HG03196 (cell line): ENCODE data around the gene MPST.

ENCODE experiments used
- ATAC-seq: cut with Tn5 transposase; IDR thresholded peaks from one replicate; pipeline ENCODE4 v1.9.1; 2021; ENCODE audit not compliant: unreplicated experiment

The MPST gene

DNA sequence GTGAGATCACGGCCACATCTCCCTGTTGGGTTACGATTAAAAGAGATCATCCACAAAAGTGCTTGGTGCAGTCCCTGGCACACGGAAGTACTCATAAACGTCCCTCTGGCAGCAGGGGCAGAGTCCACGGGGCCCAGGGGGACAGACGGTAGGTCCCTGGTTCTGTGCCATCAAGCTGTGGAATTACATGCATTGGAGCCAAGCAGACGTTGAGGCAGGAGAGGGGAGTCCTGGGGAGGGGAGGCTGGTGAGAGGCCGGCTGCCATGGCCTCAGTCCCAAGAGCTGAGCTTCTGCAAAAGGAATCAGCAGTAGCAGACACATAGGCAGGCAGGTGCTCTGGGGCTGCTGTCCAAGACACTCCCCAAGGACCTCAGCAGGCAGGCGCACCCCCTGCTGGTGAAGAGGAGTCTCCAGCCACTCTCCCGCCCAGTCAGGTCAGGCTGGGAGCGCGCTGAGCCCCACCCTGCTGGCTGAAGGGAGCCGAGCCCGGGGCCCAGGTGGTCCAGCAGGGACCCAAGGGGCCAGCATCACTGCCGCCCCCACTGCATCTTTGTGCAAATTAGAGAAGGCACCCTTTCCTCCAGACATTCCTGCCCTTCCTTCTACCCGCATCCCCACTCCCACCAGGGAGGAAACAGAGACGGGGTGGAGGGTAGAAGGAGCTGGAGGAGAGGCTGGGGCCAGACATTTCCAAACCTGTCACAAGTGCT is 24.4 kb downstream of the MPST start:
- ATAC-seq, result no peak

DNA sequence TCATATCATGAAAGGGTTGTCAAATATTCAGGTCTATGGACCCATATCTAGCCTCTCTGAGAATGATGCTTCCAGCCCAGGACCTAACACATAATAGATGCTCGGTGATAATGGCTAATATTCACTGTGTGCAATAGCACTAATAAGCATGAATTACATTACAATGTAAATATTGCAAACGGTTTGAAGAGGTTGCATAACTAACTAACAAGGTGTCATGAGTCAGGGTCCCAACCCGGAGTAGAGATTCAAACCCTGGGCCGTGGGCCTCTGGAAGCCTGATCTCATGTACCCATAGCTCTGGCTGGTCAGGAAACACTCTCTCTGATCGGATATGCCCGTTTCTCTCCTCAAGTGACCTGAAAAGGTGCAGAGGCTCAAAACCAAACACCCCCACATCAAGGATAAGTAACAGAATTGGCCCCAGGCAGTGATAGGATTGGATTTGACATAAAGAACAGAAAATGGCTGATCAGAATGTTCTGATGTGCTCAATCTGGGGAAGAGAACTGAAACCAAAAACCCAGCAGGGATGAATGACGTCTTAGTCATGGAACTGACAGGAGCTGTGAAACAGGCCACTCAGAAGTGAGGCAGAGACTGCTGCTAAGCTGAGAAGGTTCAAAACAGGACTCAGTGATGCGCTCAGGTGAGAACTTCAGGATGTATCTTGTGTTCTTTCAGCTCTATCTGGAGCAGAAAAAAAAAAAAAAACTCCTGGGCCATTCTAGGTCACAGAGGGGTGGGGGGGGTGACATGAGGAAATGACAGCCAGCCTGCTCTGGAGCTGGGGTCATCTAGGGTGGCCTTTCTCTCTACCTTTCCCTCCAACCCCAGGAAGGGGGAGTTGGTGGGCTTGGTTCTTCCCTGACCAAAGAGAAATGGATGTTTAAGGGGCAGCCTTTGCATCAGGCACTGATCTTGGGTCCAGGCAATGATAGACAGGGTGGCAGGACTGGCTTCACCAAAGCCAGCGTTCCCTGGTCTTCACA is 25.4 kb downstream of the MPST start:
- ATAC-seq, result no peak

DNA sequence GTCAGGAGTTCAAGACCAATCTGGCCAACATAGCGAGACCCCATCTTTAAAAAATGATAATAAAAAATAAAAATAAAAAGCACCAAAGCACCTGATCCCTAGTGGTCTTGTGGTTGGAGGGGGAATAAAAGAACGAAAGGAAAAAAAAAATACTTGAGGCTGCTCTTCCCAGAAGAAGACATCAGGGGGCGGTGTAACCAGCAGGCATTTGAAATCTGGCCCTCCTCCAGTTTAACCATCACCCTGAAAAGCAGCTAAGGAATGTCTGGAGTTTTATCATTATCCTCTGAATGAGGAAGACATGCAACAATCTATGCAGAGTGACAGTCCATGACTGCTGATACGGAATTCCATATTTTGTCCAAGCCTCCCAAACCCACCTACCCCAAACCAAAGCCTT is 26.4 kb downstream of the MPST start:
- ATAC-seq, result no peak

DNA sequence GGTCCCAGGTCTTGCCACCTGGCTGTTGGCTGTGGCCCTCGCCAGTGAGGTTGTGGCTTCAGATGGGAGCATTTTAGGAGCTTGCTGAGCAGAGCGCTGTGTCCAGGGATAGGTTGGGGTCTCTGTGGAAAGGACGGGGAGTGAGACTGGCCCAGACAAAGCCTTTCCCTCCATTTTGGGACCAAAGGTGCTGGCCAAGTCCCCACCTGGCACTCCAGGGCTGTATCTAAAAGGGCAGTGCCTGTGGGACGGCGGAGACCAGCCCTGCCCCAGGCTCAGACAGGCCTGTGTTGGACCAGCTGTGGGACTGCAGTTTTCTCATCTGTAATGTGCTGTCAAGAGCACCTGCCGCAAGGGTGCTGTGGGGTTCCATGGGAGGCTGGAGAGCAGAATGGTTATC is 27.0 kb downstream of the MPST start:
- ATAC-seq, result no peak

DNA sequence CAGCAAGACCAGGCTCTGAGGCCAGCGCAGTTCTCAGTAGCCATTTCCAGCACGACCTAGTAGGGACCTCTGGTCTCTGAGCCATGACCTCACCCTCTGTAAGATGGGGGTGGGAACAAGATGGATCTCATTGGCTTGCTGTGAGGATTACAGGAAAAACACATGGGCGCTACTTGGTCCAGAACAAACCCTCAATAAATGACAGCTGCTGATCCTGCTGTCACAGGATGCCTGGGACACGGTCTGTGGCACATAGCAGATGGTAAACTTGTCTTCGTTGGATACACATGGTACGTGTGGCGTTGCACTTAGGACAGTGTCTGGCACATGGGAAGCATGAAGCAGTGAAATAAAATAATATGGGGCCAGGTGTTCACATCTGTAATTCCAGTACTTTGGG is 27.5 kb downstream of the MPST start:
- no peak for ATAC-seq

DNA sequence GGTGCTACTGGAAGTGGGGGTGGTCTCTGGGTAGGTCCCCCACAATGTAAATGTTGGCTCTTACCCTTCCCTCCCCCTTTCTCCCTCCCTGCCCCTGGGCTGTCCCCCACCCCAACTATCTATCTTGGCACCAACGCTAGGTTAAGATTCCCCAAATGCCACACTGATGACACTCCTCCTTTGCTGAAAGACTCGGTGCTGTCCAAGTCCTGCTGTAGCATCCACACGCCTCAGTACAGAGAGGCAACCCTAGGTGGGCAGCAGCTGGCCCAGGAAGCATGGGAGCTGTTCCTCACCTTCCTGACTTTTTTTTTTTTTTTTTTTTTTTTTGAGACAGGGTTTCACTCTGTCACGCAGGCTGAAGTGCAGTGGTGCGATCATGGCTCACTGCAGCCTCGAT is 28.6 kb downstream of the MPST start:
- ATAC-seq, result no peak

DNA sequence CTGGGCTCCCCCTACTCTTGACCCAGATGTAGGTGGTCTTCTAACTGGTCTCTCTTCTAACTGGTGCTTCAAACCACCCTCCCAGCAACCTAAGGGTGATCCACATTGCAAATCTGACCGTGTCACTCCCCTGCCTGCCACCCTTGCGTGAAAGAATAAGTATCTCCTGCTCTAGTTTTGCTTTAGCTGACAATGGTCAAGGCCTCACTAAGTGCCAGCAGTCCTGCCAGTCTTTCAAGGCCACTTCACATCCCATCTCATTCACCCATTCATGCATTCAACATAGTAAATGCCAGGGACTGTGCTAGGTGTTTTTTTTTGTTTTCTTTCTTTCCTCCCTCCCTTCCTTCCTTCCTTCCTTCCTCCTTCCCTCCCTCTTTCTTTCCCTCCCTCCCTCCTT is 29.7 kb downstream of the MPST start:
- no peak for ATAC-seq

DNA sequence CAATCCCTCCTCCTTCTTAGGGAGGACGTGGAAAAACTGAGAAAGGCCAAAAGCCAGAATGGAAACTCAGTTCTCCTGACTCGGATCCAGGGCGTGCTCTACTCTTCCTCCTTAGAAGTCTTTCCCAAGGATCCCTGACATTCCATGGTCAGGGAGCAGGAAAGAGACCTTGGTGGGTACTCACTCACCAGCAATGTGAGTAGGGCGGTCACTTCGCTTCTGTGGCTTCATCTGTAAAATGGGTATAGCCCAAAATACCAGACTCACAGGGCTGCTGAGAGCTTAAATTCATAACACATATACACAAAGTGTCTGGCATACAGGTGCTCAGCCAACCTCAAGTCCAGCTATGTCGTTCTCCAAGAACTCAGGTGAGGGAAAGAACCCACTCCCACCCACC is 31.4 kb downstream of the MPST start:
- ATAC-seq, result no peak

DNA sequence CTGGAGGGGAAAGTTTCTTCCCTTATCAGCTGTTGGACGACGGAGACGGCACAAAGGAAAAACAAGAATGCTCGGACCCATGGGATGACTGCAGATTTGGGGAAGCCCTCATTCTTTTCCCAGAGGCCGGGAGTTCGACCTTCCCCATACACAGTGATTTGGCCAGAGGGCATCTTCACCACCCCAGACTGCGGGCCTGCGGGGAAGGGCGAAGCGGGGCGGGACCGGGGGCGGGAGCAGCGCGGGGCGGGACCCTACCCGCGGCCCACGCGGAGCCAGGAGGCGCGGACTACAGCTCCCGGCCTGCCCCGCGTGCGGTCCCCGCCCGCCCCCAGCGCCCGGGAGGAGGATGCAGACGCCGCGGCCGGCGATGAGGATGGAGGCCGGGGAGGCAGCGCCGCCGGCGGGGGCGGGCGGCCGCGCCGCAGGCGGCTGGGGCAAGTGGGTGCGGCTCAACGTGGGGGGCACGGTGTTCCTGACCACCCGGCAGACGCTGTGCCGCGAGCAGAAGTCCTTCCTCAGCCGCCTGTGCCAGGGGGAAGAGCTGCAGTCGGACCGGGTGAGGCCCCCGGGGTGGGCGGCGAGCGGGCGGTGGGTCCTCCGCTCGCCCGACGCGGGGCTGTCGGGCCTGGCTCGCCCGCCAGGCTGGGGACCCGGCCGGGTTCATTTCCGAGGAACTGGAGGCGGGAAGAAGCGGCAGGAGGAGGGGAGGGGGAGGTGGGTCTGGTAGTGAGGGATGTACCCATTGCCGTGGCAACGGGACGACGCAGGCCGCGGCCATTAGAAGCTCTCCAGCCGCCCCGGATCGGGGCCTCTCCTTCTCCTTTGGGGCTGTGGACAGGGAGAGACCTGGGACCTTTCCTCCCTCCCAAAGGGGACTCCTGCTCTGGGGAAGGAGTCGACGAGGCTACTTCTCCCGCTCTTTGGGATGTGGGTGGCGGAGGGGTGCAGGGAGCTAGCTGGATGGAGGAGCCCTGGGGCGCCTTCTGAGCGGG is 32.1 kb downstream of the MPST start, which contains the start of gene KCTD17:
Gene KCTD17, plus strand, starts transcription at position 352 of the 995 bp plus-strand sequence. Its CDS starts 19 bp downstream, at position 371.
- ATAC-seq, result no peak

DNA sequence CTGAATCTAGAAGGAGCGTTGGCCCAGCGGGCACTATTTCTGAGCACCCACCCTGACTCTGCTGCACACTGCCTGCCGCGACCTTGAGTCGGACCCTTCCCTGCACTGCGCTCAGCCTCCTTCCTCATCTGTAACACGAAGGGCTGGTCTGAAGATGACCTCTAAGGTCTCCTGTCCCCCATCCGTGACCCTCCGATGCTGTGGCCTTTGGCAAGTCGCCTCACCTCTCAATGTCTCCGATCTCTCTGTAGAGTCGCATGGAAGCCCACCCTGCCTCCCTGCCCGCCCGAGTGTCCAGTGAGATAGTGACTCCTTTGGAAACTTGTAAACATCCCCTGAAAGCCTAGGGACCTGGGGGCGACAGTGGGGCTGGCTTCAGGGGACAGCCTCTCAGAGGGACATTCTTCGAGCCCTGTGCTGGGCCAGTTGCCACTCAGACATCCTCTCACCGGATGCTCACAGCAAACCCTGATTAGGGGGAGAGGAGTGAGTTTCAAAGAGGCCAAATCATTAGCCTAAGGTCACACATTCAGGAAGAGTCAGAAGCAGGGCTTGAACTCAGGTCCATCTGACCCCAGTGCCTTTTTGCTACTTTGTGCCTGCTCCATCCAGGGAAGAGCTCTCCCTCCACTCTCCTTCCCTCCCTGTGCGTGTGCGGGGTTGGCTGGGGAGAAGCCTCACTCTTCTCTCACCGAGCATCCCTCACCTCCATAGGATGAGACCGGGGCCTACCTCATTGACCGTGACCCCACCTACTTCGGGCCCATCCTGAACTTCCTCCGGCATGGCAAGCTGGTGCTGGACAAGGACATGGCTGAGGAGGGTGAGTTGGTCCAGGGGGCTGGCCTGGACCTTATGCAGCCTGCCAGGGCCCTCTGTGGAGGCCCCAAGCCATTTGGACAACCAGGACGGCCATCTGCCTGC is 33.1 kb downstream of the MPST start:
- no peak for ATAC-seq

DNA sequence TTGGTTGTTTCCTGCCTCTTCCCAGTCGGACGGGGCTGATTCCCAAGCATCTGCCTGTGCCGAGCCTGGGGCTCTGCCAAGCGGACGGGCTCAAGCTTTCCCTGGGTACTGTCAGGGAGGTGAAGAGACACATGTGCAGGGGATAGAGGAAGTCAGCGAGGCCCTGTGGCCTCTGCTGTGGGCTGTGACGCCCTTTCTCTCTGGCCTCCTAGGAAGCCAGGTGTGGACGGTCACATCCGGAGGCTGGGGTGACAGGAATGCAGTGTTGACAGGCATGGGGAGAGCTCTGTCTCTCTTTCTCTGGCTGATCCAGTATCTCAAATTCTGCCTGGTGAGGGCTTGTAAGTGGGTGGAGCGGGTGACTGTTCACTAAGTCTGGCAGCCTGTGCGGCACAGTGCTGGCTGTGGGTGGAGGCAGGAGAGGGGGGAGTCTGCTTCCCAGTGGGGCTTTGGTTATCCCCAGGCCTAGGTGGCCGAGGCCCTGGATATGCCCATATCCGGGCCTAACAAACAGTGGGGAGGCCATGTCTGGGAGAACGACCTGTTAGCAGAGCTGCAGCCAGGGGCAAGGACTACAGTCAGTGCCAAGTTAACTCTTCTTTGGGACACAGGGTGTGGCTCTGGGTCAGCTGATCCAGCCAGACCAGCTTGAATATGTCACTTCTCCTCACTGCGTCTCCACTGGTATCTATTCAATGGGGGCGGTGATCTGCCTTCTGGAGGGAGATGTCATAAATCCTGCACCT is 33.9 kb downstream of the MPST start:
- no peak for ATAC-seq

DNA sequence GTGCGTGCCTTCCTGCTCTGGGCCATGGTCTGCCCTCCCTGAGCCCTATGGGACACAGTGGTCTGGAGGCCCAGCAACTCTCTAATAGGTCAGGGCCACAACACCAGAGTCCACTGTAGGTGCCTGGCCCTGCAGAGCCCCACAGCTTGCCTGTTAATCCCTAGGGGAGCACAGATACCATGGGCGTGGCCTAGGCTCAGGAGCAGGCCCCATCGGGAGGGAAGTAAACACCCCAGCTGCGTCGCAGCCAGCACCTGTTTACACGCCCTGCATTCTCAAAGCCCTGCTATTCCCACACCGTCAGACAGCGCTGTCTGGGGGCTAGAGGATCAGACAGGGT is 34.5 kb downstream of the MPST start:
- ATAC-seq, result no peak

DNA sequence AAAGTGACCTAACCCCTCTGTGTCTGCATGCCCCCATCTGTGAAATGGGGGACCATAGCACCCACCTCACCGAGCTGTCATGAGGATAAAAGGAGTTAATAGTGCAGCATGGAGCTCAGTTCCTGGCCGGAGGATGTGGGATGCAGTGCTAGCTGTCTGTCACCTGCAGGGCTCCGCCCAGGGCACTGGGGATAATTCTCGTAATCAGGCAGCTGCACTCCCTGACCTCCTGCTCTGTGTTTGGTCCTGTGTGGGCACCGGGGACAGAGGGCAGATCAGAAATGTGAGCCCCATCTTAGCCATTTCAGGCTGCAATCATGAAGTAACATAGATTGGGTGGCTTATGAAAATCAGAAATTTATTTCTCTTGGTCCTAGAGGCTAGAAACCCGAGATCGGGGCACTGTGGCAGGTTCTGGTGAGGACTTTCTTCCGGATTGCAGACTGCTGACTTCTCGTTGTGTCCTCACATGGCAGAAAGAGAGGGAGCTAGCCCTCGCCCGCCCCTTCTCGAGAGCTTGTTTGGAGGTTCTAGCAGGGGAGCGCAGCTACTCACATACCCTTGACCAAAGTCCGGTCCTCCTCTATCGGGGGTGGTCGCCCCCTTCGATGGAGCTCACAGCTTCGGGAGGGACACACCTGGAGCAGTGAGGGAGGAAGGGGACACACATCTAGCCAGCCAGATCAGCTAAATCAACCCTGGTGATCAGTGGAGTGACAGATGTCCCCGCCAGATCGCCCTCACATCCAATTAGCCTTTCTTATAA is 35.2 kb downstream of the MPST start:
- no peak for ATAC-seq

DNA sequence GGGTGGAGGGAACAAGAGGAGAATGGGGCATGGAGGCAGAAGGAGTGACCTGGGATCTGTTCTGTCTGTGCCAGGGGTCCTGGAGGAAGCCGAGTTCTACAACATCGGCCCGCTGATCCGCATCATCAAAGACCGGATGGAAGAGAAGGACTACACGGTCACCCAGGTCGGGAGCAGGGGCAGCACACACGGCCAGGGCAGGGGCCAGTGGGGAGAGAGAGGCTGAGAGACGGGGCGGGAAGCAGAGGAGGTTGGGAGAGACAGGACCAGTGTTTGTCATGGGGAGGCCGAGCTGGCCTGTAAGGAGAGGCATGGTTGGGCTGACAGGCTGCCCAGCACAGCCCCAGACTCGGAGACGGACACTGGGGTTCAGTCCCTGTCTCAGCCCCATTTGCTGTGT is 36.7 kb downstream of the MPST start:
- ATAC-seq, result no peak

DNA sequence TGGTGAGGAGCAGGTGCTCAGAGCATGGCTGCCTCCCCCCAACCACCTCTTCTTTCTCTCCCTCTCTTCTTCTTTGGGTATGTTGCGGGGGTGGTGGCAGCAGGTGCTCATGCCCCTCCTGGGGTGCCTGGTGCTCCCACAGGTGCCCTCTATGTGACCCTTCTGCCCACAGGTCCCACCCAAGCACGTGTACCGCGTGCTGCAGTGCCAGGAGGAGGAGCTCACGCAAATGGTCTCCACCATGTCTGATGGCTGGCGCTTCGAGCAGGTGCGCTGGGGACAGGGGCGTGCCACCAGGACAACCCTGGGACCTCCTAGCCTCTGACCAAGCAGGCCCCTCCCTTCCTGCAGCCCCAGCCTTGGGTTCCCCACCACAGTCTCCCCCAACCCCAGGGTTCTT is 37.7 kb downstream of the MPST start:
- no peak for ATAC-seq

DNA sequence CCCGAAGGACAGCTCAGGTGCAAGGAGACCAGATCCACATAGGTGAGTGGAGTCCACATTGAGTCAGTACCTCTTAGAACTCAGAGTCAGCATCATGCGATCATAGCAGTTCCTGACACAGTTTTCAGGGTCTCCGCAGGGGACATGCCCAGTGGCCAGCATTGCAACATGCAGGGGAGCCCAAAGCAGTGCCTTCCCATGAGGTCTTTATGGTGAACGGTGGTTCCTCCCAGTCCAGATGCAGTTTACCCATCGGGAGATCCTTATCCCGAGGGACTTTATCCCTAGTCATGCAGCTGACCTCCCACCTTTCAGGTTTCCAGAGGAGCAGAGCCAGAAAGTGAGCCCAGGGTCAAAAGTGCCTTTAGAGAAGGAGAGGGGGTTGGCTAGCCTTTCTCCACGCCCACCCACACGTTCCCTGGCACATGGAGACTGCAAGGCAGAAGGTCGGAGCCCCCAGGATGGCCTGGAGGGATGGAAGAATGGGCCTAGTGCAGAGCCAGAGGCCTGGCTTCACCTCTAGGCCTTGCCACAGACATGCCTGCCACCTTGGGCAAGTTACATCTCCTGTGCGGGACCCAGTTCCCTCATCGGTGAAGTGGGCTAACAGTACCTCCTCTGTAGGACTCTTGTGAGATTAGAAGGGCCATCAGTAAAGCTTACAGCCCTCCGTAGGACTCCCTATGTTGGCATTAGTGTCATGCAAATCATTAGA is 38.4 kb downstream of the MPST start:
- ATAC-seq, result no peak

DNA sequence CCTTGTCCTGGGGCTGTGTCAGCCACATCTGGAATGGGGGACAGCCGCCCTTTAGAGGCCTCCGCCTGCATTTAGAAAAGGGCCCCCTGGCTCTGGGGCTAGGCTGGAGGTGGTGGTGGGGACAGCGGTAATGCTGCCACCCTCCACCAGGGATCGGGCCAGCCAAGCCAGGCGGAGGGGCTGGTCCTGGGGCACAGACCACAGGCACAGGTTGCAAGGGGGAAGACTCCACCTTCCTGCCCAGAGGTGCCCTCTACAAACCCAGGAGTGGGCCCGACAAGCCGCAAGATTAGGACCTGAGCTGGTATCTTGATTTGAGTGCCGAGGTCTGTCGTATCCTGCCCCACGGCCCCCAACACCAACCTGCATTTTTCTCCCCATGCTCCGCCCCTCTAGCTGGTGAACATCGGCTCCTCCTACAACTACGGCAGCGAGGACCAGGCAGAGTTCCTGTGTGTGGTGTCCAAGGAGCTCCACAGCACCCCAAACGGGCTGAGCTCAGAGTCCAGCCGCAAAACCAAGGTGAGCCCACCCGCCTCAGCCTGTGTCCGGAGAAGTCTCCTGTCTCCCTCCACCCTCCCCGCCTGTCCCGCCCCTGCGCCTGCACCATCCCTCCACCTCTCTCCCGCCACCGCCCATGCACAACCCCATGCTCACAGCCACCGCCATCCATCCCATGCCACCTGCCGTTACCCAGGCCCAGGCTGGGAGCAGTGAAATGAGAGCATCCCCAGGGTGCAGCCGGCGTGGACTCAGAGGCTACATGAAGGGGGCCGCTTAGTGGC is 39.6 kb downstream of the MPST start:
- ATAC-seq, result no peak
